NCI-H2107 treated with DMSO at 0.1 percent for 48 hours (cell line): ENCODE data around the gene ADAMTS16.

Source experiments
- DNase-seq: peaks from one replicate; lab custom pipeline; 2025; ENCODE audit not compliant: unreplicated experiment; lab: John Stamatoyannopoulos, UW

ADAMTS16 gene

DNA sequence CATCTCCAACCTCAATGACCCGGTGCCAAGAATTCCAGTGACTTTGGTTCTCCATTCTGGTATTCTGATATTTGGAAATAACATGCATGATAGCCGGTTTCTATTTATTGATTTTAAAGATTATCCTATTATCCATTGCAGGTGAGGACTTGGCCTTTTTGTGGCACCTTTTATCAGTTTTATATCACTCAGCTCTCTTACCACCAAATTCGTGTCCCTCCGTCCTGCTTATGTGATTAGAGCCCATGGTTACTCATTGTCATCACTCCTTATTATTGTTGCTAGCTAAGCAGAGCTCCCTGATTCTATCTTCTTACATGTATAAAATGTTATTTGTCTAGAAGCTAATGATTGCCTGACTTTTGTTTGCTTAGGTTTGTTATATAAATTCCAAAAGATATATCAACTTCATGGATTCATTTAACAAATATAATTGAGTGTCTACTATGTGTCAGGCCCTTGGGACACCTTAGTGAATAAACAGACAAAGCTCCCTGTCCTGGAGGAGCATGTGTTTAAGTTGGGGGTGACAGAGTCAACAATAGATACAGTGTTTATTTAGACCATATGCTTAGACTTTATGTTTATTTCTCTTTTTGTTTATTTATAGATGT is 138.2 kb downstream of the ADAMTS16 start:
- DNase-seq, result no peak

DNA sequence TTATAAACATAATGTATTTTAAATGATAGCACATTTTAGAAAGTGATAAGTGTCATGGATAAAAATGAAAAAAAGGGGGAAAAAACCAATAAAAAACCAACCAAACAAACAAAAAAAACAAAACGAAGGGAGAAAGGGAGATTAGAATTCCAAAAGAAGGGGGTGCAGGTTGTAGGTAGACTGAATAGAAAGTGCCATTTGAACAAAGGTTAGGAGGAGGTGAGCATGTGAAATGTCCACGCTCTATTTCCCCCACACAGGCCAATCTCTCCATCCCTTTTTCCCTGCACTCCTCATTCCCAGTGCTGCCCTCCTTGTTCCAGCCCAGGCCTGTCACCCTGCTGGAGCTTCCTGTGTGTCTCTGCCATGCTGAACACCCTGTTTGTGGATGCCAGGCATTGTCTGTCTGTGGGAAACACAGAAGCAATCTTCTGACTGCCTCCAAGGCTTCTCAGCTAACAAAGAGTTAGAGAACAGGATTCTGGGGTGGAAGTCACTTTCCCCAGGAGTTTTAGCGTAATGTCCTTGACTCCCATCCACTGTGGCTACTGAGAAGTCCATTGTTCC is 138.8 kb downstream of the ADAMTS16 start:
- no peak for DNase-seq

GRCh38 chr5:5285906-5286305 is 145.8 kb downstream of the ADAMTS16 start:
- no peak for DNase-seq

DNA sequence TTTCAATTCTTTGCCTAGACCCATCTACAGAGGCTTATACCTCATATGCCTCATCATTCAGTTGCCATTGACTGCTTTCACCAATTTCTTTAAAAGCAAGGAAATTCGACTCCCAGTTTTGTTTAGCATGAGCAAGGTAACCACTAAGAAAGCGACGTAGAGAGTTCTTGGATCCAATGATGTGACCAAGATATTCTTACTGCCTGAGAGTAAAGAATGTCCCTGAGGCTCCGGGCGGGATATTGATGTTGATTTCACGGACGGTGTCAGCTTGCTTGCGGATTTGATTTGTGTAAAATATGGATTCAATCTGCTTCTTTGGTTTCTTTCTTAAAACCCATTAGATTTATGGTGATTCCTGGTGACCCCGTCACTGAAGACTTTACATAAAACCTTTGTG is 147.3 kb downstream of the ADAMTS16 start:
- no peak for DNase-seq

- no peak for DNase-seq
Measured at GRCh38 chr5:5288201-5288600, 148.1 kb downstream of the ADAMTS16 start.

DNA sequence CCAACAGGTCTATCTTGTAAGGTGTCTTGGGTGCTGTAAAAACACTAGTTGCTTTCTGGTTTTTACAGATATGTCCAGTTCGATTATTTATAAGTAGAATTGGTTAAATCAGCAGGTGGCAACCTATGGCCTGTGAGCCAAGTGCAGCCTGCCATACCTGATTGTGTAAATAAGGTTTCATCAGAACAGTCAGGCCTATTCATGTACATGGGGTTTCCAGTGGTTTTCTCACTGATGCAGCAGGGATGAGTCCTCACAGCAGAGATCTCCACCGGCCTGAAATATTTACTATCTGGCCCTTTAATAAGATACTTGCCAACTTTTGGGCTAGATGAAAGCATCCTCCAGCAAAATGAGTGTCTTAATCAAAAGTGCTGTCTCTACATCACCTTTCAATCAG is 149.4 kb downstream of the ADAMTS16 start:
- DNase-seq, result no peak

DNA sequence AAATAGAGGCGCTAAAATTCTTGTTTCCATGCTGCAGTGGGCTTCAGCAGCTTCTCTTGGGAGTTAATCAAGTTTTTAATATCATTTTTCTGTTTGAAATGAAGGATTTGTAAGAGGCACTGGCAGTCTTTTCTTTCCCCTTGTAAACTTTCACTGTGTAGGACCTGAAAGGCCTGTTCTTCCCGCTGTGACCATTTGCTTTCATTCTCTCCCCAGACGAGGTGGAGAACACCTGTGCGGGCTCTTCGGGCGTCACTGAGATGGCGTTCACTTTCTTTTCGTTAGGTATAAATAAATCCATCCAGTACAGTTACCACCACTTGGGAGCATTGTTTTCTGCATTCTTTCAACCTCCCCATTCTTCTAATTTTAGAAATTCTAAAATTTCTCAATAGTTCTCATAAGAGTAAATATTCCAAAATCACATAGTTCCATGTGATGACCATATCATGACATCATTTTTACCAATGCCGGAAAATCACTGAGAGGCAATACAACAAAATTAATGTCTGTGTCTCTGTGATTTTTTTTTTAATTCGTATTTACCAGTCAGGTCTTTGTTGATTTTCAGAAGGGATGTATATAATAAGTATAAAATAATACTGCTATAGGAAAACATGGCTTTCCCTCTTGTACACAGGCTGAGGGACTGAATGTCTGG is 150.7 kb downstream of the ADAMTS16 start:
- no peak for DNase-seq

DNA sequence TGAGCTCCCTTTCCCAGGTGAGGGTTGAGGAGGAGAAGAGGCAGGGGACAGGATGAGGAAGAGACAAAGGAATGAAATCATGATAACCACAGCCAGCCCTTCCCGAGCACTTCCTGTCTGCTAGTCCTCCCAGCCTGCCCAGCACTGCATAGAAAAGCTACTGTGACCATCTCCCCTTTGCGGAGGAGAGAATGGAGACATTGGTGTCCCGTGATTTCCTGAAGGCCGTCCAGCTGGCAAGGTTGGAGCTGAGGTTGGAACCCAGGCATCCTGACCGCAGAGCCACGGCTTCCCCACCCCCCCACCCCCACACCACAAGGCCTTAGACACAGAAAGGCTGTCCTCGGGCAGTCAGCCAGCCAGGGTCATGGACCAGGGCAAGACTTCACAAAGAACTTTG is 151.2 kb downstream of the ADAMTS16 start:
- no peak for DNase-seq

- DNase-seq, result no peak
Measured at GRCh38 chr5:5293029-5293428, 152.9 kb downstream of the ADAMTS16 start.

DNA sequence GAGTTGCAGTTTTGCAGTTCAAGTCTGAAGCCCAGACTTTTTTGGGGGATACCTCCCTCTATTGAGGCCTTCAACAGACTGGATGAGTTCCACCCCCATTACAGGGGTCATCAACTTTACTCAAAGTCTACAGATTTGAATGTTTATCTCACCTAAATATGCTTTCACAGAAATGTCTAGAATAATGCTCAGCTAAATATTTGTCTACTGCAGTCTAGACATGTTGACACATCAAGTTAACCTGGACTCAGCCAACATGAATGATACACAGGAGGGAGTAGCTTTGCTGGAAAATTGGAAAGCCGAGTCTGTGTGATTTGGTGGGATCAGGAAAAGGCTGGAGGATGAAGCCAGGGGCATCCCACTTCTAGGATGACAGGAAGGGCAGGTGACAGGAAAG is 154.3 kb downstream of the ADAMTS16 start:
- no peak for DNase-seq

- DNase-seq, result no peak
Measured at GRCh38 chr5:5295351-5295750, 155.2 kb downstream of the ADAMTS16 start.

DNA sequence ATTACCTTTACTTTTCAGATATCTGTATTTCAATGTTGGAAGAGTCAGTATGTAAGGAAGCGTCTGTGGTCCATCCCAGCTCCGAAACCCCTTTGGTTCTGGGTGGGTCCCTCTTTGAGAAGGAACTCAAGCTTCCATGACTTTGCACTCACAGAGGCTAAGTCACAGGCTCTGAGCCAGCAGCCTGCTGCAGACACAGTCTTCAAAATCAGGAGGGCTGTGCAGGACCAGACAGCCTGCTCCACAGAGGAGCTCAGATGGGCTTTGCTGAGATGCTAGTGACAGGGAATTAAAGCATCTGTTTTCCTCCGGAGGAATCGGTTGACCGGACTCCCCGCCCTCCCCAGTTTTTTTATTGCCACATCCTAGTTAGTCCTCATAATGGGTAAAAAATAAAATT is 155.9 kb downstream of the ADAMTS16 start:
- no peak for DNase-seq

DNA sequence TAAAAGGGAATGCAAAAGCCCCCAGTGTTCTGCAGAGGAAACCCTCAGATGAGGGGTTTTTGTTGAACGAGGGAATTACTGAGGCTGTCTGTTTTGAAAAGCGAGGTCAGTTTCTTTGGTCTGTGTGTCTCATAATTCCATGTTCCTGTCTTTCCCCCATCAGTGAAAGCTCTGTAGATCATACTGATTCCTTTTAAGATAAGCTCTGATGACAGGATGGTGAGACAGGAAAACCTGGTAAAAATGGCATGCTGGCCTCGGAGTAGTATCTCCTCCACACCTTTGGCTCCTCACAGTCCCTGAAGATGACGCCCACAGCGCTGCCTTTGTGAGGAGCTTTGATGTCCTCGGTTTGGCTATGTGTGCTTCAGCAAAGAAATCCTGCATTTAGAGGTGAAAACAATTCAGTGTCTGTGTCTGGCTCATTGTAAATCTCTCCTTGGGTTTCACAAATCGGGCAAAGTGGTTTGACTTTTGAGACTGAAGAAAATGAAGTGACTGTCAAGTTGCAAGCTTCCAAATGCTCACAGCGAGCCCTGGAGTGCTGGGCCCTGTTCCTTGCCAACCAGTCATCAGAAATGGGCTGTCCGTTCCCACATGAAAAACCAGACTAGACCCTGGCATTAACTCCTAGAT is 157.4 kb downstream of the ADAMTS16 start:
- no peak for DNase-seq

- DNase-seq, result no peak
Measured at GRCh38 chr5:5298068-5298633, 158.0 kb downstream of the ADAMTS16 start.

DNA sequence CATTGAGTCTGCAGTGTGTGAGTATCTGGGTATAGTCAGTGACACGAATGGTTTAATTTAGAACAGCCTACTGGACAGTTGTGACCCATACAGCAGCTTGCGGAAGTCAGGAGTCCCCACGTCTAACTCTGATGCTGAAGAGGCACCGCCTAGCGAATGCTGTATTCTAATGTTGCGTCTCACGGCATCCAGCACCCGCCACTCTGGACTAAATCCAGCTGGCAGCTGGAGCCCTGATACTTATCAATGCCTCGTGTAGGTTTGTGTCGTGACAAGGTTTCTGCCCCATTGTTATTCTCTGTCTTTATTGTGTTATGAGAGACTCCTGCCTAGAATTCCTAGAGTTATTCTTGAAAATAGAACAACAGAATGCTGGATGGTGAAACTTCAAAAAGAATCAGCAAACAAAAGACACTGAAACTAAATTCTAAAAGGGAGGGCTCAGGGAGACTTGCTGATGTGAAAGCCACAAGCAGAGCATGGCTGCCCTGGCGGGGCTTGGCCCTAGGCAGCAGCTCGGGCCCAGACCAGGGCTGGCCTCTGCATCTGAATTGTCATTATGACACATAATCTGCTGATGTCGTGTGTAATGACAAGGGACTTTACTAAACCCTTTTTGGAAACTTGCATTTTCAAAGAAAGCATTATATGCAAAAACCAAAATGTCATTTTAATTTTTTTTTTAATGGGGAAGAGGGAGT is 158.9 kb downstream of the ADAMTS16 start:
- DNase-seq, result no peak

GRCh38 chr5:5301176-5301575 is 161.0 kb downstream of the ADAMTS16 start:
- no peak for DNase-seq

- DNase-seq, result no peak
Measured at GRCh38 chr5:5302201-5302600, 162.1 kb downstream of the ADAMTS16 start.

DNA sequence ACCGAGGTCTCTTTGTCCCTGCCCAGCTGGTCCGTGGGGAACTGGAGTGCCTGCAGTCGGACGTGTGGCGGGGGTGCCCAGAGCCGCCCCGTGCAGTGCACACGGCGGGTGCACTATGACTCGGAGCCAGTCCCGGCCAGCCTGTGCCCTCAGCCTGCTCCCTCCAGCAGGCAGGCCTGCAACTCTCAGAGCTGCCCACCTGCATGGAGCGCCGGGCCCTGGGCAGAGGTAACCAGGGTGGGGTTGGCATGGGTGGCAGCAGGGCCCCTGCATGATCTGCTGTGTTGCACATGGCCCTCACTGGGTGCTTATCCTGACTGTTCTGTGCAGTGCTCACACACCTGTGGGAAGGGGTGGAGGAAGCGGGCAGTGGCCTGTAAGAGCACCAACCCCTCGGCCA is 163.1 kb downstream of the ADAMTS16 start:
- no peak for DNase-seq

DNA sequence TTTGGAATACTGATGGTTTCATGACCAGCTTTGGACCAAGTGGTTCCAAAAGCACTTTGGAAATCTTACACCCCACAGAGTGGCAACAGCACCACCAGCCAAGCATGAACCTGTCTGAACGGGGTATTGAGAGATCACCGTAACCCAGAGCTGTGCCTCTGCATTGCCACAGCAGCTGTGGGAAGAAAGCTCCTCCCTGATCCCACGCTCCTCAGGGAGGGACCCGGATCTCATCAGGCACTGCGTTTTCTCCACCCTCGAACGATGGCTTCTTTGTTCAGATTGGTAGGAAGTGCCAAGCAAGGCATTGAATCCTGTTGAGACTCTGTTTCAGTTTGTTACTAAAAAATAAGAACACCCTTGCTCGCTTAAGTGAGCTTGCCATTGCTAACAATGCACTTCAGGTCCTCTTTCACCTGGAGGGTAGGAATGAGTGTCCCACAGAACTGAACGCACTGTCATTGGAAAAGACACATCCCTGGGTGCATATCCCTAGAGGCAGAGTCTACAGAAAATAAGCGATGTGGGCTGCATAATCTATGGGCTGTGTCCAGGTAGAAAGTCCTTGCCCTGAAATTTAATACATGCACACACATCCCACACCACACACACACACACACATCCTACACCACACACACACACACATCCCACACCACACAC is 164.4 kb downstream of the ADAMTS16 start:
- DNase-seq, result no peak

- DNase-seq, result no peak
Measured at GRCh38 chr5:5306696-5307095, 166.6 kb downstream of the ADAMTS16 start.

- DNase-seq, result no peak
Measured at GRCh38 chr5:5308319-5308718, 168.2 kb downstream of the ADAMTS16 start.
